Thyroid gland (tissue), 4 donors: ENCODE data around the gene CCDC70.

Experiments used
- CTCF ChIP-seq, 6 experiments: fragments of 200-600 bp in 3 of 6; fragments of 450-650 bp in 3 of 6; sonication (generic) in 3 of 6; IDR thresholded peaks; one replicate each; pipeline ENCODE4 v1.5.1; 2016 to 2019; ENCODE audit warnings: antibody characterized with exemption in 6 of 6, mild to moderate bottlenecking in 2 of 6, inconsistent platforms in 1 of 6, moderate library complexity in 1 of 6
- POLR2A ChIP-seq, 2 donors: fragments of 450-650 bp; IDR thresholded peaks; one replicate each; pipeline ENCODE4 v1.6.1; 2017; ENCODE audit warnings: antibody characterized with exemption in 2 of 2, mild to moderate bottlenecking in 2 of 2, moderate library complexity in 1 of 2

GRCh38 chr13:51833980-51834379, 27.8 kb upstream of the CCDC70 start:
- TF ChIP-seq CTCF (IDR thresholded peaks at IDR 0.05) (no peak), POLR2A (IDR thresholded peaks at IDR 0.05) (no peak)
